Astrocyte of the spinal cord (primary cell): ENCODE data around the gene CDK14.

Experiments
- DNase-seq: peaks from one replicate; pipeline ENCODE4 v3.0.0; 2011; ENCODE audit warnings: low read depth, low spot score
- H3K4me3 ChIP-seq: 2 replicates; pipeline ENCODE4 v1.5.1; 2011; ENCODE audit warnings: low read depth, mild to moderate bottlenecking, low read length, moderate library complexity
- in situ Hi-C: cut with HindIII; loops from 2 replicates; pipeline ENCODE4 v1.10.0; 2017; ENCODE audit warnings: low sequenced_read_pairs
- TF ChIP-seq, protein P1 (sequence below): IDR thresholded peaks from 2 replicates; pipeline ENCODE4 v1.5.1; 2012; ENCODE audit warnings: low read depth, mild to moderate bottlenecking, low read length, inconsistent platforms

CDK14 gene

DNA sequence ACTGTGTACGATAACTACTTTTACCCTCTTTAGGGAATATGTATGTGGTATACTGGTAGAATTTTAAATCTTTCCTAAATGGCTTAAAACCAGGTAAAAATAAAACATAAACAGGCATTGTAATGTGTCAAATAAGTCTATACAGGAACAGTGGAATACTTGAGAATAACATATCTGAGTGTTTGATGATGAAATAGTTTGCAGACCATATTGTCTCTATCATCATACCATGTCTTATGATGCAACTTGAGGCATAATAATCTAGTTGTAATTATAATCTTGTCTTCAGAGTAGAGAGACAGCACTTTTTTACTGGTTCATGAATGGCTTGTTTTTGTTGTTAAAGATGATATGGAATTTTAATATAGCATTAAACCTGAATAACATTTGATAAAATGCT lies 293.5 kb downstream of the CDK14 start:
- no peak overlapping the region for H3K4me3 ChIP-seq
- in situ Hi-C loops, result no loop called here
- TF ChIP-seq, protein P1, sequence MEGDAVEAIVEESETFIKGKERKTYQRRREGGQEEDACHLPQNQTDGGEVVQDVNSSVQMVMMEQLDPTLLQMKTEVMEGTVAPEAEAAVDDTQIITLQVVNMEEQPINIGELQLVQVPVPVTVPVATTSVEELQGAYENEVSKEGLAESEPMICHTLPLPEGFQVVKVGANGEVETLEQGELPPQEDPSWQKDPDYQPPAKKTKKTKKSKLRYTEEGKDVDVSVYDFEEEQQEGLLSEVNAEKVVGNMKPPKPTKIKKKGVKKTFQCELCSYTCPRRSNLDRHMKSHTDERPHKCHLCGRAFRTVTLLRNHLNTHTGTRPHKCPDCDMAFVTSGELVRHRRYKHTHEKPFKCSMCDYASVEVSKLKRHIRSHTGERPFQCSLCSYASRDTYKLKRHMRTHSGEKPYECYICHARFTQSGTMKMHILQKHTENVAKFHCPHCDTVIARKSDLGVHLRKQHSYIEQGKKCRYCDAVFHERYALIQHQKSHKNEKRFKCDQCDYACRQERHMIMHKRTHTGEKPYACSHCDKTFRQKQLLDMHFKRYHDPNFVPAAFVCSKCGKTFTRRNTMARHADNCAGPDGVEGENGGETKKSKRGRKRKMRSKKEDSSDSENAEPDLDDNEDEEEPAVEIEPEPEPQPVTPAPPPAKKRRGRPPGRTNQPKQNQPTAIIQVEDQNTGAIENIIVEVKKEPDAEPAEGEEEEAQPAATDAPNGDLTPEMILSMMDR, result no peak
- no peak for DNase-seq

GRCh38 chr7:90891529-90891928 lies 295.4 kb downstream of the CDK14 start:
- TF ChIP-seq, protein P1, result no peak
- no peak overlapping the region for H3K4me3 ChIP-seq
- no peak for DNase-seq
- in situ Hi-C loops, result no loop called here

- in situ Hi-C loops, result no loop called here
- no peak for DNase-seq
- TF ChIP-seq, protein P1, result no peak
- no peak overlapping the region for H3K4me3 ChIP-seq
These were observed 296.1 kb downstream of the CDK14 start for GRCh38 chr7:90892213-90892612.

- no peak for DNase-seq
- no peak overlapping the region for H3K4me3 ChIP-seq
- TF ChIP-seq, protein P1, result no peak
- in situ Hi-C loops, result no loop called here
These were observed 298.0 kb downstream of the CDK14 start for GRCh38 chr7:90894122-90894521.

DNA sequence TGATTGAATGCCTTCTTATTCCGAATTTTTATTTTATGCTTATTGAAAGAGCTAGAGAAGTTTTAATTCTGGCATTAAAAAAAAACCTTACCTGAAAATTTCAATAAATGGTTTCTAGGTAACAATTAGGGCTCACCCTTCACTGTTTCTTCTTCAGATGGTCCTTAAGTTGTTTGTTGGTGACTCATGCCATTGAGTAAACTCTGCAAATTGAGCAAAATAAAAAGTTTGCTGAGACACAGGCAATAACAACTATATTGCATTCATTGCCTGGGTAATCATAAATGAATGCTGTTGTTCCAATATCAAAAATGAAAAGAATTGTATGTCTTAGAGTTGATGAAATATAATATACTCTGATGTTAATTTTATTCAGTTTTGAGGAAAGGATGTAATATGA lies 300.3 kb downstream of the CDK14 start:
- TF ChIP-seq, protein P1, result no peak
- no peak for DNase-seq
- no peak overlapping the region for H3K4me3 ChIP-seq
- in situ Hi-C loops, result no loop called here

DNA sequence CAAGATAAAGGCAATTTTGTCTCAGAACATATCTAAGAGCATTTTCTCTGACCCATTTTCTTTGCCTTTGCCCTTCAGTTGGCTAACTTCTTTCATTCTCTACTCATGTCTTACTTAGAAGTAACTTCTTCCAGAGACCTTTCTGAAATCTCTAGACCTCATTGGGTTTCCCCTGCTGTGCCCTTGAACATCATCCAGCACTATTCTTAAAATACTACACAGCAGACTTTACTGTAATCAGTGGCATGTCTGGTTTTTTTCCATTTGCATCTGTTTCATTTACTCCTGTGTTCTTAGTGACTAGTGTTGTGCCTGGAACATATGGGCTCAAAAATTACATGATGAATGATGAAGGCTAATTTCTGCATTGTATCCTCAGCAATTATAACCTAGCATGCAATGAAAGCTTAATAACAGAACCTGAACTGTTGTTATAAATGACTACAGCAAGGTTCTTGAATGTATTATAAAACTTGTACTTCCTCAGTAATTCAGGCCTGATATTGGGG lies 301.9 kb downstream of the CDK14 start:
- in situ Hi-C loops, result no loop called here
- TF ChIP-seq, protein P1, result no peak
- H3K4me3 ChIP-seq, result no peak overlapping the region
- peak; percentile 64 for DNase-seq
